ENCODE data around the gene BID. TPM values are rescaled to one million over a fixed set of nuclear protein-coding genes. Genes with fewer than 3 reads are reported as not detected.
A peak's percentile ranks its signal among the peaks of the same experiment; 100 is the strongest.

Gene BID
- total and polyA plus RNA-seq, 2 of the 8 experiments (the other 6 are each of a cell fraction or from before 2014, with no cell fraction given): 39.3 to 114 TPM

DNA sequence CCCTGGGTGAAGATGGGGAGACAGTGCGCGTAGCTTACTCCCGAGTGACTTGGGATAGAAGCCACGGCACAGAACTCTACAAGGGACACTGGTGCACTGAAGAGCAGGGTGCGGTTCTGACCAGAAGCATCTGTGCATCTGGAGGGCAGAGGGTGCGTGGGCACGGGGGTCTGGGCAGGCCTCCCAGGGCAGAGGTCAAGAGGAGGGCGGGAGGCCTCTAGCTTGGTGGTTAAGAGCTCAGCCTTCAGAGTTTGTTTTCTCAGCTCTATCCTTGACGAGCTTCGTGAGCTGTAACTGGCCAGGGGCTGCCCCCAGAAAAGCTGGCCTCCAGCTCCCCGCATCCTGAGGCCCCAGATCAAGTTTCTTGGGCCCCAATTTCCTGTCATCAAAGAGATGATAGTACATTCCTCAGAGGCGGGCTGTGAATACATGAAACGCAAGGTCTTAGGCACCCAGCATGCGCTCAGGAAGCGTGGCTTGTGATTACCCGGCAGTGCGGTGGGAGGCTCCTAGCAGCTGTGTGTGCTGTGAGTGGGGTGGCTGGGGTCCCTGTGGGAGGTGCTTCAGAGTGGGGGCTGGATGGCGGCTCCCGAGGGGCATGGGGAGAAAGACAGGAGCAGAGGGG lies 6.0 kb upstream of the BID start:
- no peak overlapping the region for H4K8ac ChIP-seq (ENCODE audit: extremely low read depth, insufficient read depth, low read length)
- H3K4ac ChIP-seq (replicated peaks; ENCODE audit: insufficient read length, low read depth, low read length): no peak overlapping the region
- no peak overlapping the region for H3K9ac ChIP-seq (replicated peaks in 1 of 4; ENCODE audit: extremely low read depth in 1 of 4, low read depth in 3 of 4, low read length in 3 of 4)
- H2AK5ac ChIP-seq (ENCODE audit: low read depth, low read length): no peak overlapping the region; the same call in 1 of the 2 replicates
- FAIRE-seq: no peak
- no peaks in the 10 kb centered on the region for H3K36me3 ChIP-seq (ENCODE audit: control insufficient read depth in 2 of 4, insufficient read depth in 4 of 4, low read length in 3 of 4)
- DNase-seq (ENCODE audit: low read depth in 1 of 2, low spot score in 2 of 2): no peak
- H3K4me3 ChIP-seq (ENCODE audit: extremely low read depth in 1 of 4, insufficient read depth in 2 of 4, low read depth in 3 of 4, low read length in 4 of 4): no peak overlapping the region
- no peak overlapping the region for H2BK120ac ChIP-seq (replicated peaks; ENCODE audit: low read depth, low read length)
- ChIA-PET CTCF (ENCODE audit: partially characterized antibody) (interaction anchor here (0.6 to 6.5 kb wide), 13 partner anchors 9 to 1950 kb away, joined by 3 to 52 read pairs (median 5); no protein-coding TSS in a partner anchor), POLR2A (ENCODE audit: partially characterized antibody) (interaction anchor here (0.7 to 0.9 kb wide), 2 partner anchors 15 to 38 kb away, joined by 3 read pairs; no protein-coding TSS in a partner anchor)
- peaks cover 0 to 9% (median 6%) of the 10 kb centered on the region in 4 experiments; a peak in 2 of 7 replicates for H3K4me1 ChIP-seq (replicated peaks in 1 of 4; ENCODE audit: control insufficient read depth in 3 of 4, insufficient read depth in 4 of 4, low read length in 3 of 4)
- WGBS, 2 experiments (ENCODE audit: extremely low coverage in 1 of 2, insufficient coverage in 1 of 2, insufficient read length in 1 of 2, insufficient replicate concordance in 2 of 2, low coverage in 1 of 2, low lambda C conversion rate in 2 of 2, missing lambda C conversion rate in 1 of 2): 91% methylated on average over 18 of the region's 19 CpGs; no CpG with 5 or more reads in 1 of the 2 experiments
- H3K27me3 ChIP-seq (replicated peaks in 1 of 4; ENCODE audit: control insufficient read depth in 3 of 4, extremely low read depth in 1 of 4, insufficient read depth in 3 of 4, low read length in 3 of 4): no peaks in the 10 kb centered on the region
- no peak overlapping the region for H3K23ac ChIP-seq (ENCODE audit: insufficient read length)
- H2AFZ ChIP-seq (ENCODE audit: low read length): no peak overlapping the region
- H2BK5ac ChIP-seq (ENCODE audit: low read depth, low read length): no peak overlapping the region
- no peak overlapping the region for H3K18ac ChIP-seq (ENCODE audit: extremely low read depth, low read length)
- H3K79me2 ChIP-seq (ENCODE audit: control insufficient read depth in 1 of 2, insufficient read depth in 2 of 2, low read length in 2 of 2): no peaks in the 10 kb centered on the region
- H2BK12ac ChIP-seq (ENCODE audit: low read depth, low read length): 0 out of 2 replicates have a peak overlapping the region, but pooled peaks have one; percentile 39
- H4K5ac ChIP-seq (ENCODE audit: insufficient read length, low read depth, low read length): no peak overlapping the region
- H3K27ac ChIP-seq (ENCODE audit: low read depth, low read length): no peak overlapping the region
- H3K23me2 ChIP-seq (ENCODE audit: low read depth, low read length): no peaks in the 10 kb centered on the region
- no peak overlapping the region for H3K14ac ChIP-seq (ENCODE audit: insufficient read length)
- H4K91ac ChIP-seq (replicated peaks; ENCODE audit: insufficient read length, low read length): no peak overlapping the region
- no peak overlapping the region for H3K56ac ChIP-seq (replicated peaks; ENCODE audit: insufficient read length, low read depth, low read length)
- H4K20me1 ChIP-seq (replicated peaks in 1 of 2; ENCODE audit: control insufficient read depth in 1 of 2, insufficient read depth in 2 of 2, low read length in 2 of 2): no peaks in the 10 kb centered on the region
- H3K9me3 ChIP-seq (ENCODE audit: insufficient read depth in 2 of 2, low read depth in 1 of 2, low read length in 1 of 2): no peaks in the 10 kb centered on the region
- H3K79me1 ChIP-seq (ENCODE audit: low read depth, low read length): no peaks in the 10 kb centered on the region
- no peak overlapping the region for H2BK15ac ChIP-seq (ENCODE audit: low read length)
- no peak overlapping the region for H2BK20ac ChIP-seq (ENCODE audit: low read length)
- H3K4me2 ChIP-seq (ENCODE audit: insufficient read depth in 1 of 2, low read depth in 2 of 2, low read length in 2 of 2): no peak overlapping the region
- TF ChIP-seq FOSL1 (IDR thresholded peaks at IDR 0.05; ENCODE audit: insufficient read depth, low read depth, low read length) (no peak), EGR1 (IDR thresholded peaks at IDR 0.05; ENCODE audit: borderline replicate concordance, low read depth, low read length) (no peak), TAF7 (optimal IDR thresholded peaks at IDR 0.05; ENCODE audit: borderline replicate concordance, low read depth, low read length) (no peak), KDM4A (IDR thresholded peaks at IDR 0.05; ENCODE audit: low read depth, low read length, severe bottlenecking) (no peak), NRF1 (IDR thresholded peaks at IDR 0.05; ENCODE audit: low read depth, low read length) (no peak), ZNF274 (IDR thresholded peaks at IDR 0.05; ENCODE audit: borderline replicate concordance, extremely low read depth, low read length) (no peak), POLR2A (IDR thresholded peaks at IDR 0.05; ENCODE audit: control extremely low read depth in 1 of 2, low read depth in 2 of 2, low read length in 2 of 2) (no peak), BACH1 (IDR thresholded peaks at IDR 0.05; ENCODE audit: low read length) (no peak), CBX5 (IDR thresholded peaks at IDR 0.05; ENCODE audit: low read depth, low read length) (no peak), TAF1 (IDR thresholded peaks at IDR 0.05; ENCODE audit: low read depth, low read length) (no peak), HDAC2 (IDR thresholded peaks at IDR 0.05; ENCODE audit: borderline replicate concordance in 1 of 2, low read depth in 2 of 2, low read length in 2 of 2) (no peak), BRCA1 (IDR thresholded peaks at IDR 0.05; ENCODE audit: low read depth, low read length) (no peak), PHF8 (conservative IDR thresholded peaks at IDR 0.05; ENCODE audit: low read depth, low read length) (no peak), SIX5 (IDR thresholded peaks at IDR 0.05; ENCODE audit: low read depth, low read length) (no peak)
